GM12864 (cell line): ENCODE measurements around the gene SELENOO.

Source experiments
- DNase-seq: peaks from one replicate; pipeline ENCODE4 v3.0.0-alpha.2; 2011; ENCODE audit warnings: low read depth
- H3K4me3 ChIP-seq: 2 replicates; pipeline ENCODE4 v1.5.1; 2011; ENCODE audit warnings: mild to moderate bottlenecking, low read depth, low read length, control low read depth
- TF ChIP-seq, protein P1 (sequence below): IDR thresholded peaks from 2 replicates; pipeline ENCODE4 v1.5.1; 2011; ENCODE audit warnings: low read depth, mild to moderate bottlenecking, moderate library complexity, low read length, control low read depth, inconsistent platforms; ENCODE audit errors: missing control alignments

Gene SELENOO

DNA sequence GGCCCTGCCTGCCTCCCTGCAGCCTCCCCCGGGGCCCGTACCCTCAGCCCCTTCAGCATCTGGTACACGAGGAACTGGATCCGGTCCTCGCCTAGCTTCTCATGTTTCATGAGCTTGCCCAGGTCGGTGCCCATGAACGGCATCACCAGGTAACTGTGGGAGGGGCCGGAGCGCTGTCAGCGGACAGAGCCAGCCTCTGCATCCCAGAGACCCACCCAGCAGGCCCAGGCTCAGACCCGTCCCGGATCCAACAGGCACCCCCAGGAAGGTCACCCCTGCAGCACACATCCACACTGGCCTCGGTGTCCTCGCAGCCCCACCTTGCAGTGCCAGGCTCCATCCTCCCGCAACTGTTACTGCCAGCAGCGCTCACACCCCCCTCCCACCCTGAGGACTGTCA is 56.2 kb downstream of the SELENOO start:
- TF ChIP-seq, protein P1, sequence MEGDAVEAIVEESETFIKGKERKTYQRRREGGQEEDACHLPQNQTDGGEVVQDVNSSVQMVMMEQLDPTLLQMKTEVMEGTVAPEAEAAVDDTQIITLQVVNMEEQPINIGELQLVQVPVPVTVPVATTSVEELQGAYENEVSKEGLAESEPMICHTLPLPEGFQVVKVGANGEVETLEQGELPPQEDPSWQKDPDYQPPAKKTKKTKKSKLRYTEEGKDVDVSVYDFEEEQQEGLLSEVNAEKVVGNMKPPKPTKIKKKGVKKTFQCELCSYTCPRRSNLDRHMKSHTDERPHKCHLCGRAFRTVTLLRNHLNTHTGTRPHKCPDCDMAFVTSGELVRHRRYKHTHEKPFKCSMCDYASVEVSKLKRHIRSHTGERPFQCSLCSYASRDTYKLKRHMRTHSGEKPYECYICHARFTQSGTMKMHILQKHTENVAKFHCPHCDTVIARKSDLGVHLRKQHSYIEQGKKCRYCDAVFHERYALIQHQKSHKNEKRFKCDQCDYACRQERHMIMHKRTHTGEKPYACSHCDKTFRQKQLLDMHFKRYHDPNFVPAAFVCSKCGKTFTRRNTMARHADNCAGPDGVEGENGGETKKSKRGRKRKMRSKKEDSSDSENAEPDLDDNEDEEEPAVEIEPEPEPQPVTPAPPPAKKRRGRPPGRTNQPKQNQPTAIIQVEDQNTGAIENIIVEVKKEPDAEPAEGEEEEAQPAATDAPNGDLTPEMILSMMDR, result no peak
- H3K4me3 ChIP-seq, result no peak overlapping the region

GRCh38 chr22:50257451-50258360 is 56.9 kb downstream of the SELENOO start:
- H3K4me3 ChIP-seq, result no peak overlapping the region
- TF ChIP-seq, protein P1, result no peak
- no peak for DNase-seq

More for the DNA sequence above, 56.2 kb downstream of the SELENOO start:
- no peak for DNase-seq

GRCh38 chr22:50258361-50259292 is 57.8 kb downstream of the SELENOO start:
- TF ChIP-seq, protein P1, result no peak
- H3K4me3 ChIP-seq, result no peak overlapping the region
- no peak for DNase-seq

DNA sequence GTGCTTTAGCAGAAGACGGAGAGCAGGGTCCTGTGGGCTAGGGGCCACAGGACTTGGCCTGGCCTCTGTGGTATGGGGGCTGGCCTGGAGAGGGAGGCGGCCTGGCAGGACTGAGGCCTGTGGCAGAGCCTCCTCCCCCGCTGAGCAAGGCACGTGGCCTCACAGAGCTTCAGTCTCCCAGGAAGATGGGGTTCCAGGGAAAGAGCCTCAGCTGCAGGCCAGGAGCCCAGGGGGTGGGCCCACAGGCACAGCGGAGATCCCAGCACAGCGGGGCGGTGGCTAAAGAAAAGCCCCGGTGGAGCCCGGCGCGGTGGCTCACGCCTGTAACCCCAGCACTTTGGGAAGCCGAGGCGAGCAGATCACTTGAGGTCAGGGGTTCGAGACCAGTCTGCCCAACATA is 58.5 kb downstream of the SELENOO start:
- TF ChIP-seq, protein P1, result no peak
- no peak for DNase-seq
- no peak overlapping the region for H3K4me3 ChIP-seq

DNA sequence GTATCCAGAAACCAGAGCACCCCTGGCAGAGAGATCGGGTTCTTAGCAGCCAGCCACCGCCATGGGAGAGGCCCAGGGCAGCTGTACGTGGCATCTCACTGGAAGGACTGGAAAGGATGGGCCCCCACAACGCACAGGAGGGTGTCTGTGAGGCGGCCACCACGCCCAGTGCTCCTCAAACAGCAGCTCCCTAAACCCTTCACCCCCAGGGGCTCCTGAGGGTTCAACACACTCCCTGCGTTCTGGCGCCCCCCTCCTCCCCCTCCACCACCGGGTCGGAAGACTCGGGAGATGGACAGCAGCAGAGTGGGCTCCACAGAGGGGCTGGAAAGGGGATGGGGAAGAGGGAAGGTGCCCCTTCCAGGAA is 59.6 kb downstream of the SELENOO start:
- no peak for DNase-seq
- H3K4me3 ChIP-seq, result peak overlapping the region; percentile 64
- TF ChIP-seq, protein P1, result no peak

GRCh38 chr22:50260801-50261614 is 60.2 kb downstream of the SELENOO start:
- DNase-seq, result no peak
- peak overlapping the region; percentile 64 for H3K4me3 ChIP-seq
- TF ChIP-seq, protein P1, result no peak
